HG02970 (cell line): ENCODE results near the gene PSMD2.

Source experiments
- ATAC-seq: cut with Tn5 transposase; IDR thresholded peaks from one replicate; pipeline ENCODE4 v1.9.1; 2021; ENCODE audit warnings: mild to moderate bottlenecking, moderate library complexity, moderate number of reproducible peaks; ENCODE audit not compliant: unreplicated experiment, low FRiP score

Gene PSMD2

DNA sequence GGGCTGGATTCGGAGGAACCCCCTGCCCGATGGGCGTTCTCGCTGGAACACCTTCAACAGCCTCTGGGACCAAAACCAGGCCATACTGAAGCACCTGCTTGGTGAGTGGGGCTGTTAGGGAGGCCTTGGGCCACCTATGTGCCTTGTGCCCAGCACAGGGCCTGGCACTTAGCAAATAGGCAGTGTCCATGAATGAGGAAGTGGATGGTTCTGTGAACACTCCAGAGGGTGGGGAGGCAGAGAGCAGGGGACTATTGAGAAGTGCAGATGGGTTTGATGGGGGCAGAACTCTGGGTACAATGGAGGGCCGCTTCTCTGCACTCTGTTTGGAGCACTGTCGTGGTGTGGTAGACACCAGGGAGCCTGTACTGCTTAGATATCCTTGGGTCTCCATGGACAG lies 21.7 kb upstream of the PSMD2 start:
- no peak for ATAC-seq

DNA sequence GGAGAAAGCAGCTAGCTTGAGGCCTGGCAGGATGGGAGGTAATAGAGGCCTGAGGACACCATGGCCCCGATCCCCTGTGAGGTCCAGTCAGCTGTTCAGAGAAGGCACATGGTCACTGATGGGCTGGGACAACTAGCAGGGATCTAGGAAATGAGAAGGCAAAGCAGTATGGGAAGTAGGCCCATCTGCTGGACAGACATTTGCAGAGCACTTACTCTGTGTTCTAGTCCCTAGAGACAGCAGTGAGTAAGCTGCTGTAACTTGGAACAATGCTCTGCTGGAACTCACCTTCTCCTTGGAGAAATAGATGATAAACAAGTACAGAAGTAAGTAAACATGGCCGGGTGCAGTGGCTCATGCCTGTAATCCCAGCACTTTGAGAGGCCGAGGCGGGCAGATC lies 16.1 kb upstream of the PSMD2 start:
- no peak for ATAC-seq

DNA sequence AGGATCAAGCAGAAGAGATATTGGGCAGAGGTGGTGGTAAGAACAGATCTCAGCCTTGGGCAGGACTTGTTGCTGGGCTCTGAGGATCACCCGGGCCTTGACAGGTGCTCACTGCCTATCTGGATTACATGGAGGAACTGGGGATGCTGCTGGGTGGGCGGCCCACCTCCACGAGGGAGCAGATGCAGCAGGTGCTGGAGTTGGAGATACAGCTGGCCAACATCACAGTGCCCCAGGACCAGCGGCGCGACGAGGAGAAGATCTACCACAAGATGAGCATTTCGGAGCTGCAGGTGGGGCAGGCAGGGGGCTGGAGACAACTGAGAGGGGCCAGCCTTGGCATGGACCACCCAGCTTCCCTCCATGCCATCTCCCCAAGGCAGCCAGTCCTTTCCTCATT lies 15.4 kb upstream of the PSMD2 start:
- ATAC-seq: no peak

DNA sequence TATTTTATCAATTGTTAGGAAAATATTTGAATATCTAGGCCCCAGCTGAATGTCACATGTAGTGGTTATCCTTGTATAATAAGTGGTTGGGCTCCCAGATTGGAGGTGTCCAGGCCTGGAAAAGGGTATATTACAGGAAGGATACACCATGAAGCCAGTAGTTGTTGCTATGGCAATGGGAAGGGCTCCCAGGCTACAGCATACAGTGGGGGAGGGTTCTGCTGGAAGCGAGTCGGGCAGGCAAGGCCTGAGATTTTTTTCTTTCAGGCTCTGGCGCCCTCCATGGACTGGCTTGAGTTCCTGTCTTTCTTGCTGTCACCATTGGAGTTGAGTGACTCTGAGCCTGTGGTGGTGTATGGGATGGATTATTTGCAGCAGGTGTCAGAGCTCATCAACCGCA lies 14.3 kb upstream of the PSMD2 start:
- no peak for ATAC-seq

DNA sequence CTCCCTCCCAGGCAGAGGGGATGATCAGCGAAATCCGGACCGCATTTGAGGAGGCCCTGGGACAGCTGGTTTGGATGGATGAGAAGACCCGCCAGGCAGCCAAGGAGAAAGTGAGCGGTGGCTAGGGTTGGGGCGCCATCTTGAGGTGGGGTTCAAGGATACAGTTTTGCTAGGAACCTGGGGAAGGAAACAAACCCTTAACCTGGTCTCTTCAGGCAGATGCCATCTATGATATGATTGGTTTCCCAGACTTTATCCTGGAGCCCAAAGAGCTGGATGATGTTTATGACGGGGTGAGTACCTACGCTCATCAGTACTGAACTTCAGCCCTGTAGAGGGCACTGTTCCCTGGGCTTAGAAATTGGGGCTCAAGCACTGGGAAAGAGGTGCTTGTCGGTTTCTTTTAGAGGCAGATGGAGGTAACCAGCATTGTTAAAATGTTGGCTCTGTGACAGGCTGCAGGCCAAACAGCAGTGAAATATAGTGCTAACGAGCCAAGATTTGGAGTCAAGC lies 9.6 kb upstream of the PSMD2 start:
- ATAC-seq: no peak

DNA sequence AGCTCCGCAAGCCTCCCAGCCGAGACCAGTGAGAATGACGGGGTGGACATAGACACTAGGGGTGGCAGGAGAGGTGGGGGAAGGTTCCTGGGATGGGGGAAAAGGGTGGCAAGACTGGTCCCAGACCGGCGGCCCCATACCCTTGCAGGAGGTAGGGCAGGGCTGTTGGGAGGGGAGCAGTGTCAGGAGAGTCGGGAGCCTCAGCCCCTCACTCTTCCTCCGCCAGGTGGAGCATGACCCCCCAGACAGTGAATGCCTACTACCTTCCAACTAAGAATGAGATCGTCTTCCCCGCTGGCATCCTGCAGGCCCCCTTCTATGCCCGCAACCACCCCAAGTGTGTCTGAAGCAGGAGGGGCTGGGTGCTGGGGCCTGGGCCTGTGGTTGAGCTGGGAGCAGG lies 8.7 kb upstream of the PSMD2 start:
- no peak for ATAC-seq

DNA sequence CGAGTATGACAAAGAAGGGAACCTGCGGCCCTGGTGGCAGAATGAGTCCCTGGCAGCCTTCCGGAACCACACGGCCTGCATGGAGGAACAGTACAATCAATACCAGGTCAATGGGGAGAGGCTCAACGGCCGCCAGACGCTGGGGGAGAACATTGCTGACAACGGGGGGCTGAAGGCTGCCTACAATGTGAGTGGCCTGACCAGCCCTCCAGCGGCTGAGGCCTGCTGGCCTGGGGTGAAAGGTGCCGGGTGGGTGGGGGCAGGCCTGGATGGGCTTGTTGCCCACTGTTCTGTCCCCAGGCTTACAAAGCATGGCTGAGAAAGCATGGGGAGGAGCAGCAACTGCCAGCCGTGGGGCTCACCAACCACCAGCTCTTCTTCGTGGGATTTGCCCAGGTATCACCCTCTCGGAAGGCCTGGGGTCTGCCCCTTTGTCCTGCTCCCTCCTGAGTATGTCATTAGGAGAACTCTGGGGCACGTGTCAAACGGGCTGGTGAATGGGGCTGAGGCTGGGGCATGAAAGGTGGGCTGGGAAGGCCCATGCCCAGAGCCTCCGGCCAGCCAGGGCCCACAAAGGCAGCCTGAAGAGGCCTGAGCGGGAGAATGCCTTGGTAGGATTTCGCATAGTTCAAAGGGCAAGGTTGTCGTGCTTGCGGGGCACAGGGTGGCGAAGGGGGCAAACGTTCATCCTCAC lies 7.8 kb upstream of the PSMD2 start:
- ATAC-seq: no peak

DNA sequence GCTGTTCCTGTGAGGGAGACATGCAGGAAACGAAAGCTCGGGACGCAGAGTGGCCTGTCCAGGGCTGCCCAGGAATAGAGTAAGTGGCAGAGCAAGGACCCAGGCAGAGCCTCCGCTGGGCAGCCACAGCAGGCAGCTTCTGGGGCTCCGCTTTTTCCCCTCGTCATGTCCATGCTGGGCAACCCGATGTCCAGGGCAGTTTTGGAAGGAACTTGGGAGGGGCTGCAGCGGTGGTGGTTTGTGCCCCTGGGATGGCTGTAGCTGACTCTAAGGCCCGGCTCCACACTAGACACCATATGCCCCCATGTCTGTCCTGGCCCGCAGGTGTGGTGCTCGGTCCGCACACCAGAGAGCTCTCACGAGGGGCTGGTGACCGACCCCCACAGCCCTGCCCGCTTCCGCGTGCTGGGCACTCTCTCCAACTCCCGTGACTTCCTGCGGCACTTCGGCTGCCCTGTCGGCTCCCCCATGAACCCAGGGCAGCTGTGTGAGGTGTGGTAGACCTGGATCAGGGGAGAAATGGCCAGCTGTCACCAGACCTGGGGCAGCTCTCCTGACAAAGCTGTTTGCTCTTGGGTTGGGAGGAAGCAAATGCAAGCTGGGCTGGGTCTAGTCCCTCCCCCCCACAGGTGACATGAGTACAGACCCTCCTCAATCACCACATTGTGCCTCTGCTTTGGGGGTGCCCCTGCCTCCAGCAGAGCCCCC lies 7.1 kb upstream of the PSMD2 start:
- ATAC-seq: no peak

DNA sequence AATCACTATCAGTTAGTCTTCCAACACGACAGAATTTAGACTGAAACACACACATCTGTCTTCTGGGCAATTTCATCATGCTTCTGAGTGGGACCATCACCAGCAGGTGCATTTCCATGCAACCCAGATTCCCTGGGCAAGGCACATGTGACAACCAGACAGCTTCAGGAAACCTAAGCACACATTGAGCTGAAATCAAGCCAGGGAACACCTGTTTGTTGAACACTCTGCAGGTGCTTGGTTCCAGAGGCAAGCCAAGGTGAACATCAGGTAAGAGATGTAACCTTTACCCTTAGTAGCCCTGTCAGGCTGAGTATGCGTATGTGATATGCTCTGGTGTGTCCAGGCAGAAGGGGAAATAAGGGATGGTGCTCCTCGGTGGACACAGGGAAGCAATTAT lies 3.3 kb upstream of the PSMD2 start:
- ATAC-seq: no peak

DNA sequence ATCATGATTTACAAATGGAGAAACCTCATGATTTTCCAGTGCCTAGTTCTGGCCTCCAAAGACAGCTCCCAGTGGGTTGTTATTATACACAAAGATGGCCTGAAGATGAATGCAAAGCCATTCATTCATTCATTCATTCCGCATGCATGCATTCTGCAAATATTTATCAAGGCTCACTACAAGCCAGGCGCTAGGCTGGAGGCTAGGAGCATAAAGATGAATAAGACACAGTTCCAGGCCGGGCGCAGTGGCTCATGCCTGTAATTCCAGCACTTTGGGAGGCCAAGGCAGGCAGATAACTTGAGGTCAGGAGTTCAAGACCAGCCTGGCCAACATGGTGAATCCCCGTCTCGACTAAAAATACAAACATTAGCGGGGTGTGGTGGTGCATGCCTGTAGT lies 2.4 kb upstream of the PSMD2 start:
- no peak for ATAC-seq

DNA sequence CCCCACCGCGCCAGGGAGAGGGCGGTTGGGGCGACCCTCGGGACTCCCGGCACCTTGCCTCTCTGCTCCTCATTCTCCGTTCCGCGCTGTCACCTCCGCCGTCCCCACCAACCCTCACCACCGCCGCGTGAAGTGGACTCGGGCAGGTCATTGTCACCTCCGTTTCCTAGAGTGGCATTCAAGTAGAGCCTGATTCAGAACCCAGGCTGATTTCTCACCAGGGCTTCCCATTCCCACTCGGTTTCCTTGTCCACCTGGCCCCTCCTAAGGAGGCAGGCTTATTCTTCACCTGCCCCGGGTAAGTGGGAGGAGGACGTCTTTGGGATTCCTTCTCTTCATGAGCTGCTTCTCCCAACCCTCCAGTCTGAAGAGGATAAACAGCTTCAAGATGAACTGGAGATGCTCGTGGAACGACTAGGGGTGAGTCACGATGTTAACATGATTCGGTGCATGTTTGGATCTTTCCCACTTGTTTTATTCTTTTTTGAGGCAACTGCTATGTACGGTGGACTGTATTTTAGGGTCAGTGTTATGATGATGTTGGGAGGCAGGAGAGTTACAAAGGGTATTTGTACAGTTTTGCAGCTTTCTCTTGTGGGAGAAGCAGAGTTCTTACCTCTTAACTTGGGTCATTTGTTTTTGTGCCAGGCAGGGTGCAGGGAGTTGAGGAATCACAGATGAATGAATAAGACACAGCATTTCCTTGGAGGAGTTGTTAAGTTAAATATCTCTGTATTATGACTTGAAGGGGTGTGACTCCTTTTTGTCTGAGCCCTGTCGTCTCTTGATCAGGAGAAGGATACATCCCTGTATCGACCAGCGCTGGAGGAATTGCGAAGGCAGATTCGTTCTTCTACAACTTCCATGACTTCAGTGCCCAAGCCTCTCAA lies 692 bp downstream of the PSMD2 start:
- no peak for ATAC-seq

DNA sequence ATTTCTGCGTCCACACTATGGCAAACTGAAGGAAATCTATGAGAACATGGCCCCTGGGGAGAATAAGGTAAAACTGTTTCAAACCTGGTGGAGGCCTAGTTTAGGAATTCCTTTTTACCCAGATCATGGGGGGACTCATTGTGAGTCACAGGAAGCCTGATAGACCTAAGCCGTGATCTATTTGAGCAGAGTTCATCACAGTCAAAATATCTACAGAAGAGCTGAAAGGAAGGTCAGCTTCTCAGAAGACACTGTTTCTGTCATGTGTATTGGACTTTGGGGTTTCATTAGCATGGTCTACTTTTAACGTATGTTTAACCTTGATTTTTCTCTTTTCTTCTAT lies 1.3 kb downstream of the PSMD2 start:
- no peak for ATAC-seq

DNA sequence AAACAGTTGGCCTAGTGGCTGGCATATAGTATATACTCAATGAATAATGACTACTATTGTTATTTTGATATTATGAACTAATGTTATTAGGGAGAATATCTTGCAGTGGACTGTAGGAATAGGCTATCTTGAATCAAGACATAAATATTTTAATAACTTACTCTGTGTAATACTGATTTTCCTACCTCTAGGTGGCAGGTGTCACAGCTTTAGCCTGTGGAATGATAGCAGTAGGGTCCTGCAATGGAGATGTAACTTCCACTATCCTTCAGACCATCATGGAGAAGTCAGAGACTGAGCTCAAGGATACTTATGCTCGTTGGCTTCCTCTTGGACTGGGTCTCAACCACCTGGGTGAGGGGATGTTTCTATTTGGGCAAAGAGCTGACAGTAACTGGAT lies 6.5 kb downstream of the PSMD2 start:
- no peak for ATAC-seq

DNA sequence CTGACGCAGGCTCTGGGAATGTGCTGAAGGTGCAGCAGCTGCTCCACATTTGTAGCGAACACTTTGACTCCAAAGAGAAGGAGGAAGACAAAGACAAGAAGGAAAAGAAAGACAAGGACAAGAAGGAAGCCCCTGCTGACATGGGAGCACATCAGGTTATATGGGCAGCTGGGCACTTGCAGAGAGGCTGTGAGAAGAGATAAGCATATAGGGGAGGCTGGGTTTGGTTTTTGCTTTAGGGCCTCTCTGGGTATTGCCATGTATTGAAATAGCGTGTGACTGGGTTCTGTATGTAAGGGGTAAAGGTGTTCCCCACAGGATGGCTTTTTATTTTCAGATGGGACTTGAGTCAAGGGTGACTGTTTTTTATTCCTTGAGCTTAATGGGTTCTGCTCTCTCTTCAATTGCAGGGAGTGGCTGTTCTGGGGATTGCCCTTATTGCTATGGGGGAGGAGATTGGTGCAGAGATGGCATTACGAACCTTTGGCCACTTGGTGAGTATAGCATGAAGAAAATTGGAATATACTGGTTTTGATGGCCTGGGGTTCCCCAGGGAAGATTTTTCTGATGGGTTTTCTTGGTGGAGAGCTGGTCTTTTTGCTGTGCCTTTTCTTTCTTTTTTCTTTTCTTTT lies 7.4 kb downstream of the PSMD2 start:
- ATAC-seq: no peak

DNA sequence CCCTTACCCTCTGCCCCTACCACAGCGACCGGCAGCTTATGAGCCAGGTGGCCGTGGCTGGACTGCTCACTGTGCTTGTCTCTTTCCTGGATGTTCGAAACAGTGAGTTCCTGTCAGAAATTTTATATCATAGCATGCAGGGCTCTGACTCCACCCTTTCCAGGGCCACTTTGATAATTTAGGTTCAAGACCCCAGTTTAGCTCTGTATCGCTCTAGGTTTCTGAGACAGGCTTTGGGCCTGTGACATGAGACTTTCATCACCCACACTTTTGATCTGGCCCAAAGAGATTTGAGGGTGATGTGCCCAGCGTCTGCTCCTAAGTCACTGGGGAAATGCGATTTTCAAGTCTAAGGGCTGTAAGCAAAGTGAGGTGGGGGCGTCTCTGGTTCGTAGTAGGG lies 8.9 kb downstream of the PSMD2 start:
- ATAC-seq: no peak

DNA sequence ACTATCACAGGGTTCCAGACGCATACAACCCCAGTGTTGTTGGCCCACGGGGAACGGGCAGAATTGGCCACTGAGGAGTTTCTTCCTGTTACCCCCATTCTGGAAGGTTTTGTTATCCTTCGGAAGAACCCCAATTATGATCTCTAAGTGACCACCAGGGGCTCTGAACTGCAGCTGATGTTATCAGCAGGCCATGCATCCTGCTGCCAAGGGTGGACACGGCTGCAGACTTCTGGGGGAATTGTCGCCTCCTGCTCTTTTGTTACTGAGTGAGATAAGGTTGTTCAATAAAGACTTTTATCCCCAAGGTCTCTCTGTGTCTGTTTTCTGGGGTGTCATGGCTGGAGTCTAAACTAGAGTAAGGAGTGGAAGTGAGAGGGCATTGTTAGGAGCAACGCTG lies 9.7 kb downstream of the PSMD2 start:
- ATAC-seq: no peak

DNA sequence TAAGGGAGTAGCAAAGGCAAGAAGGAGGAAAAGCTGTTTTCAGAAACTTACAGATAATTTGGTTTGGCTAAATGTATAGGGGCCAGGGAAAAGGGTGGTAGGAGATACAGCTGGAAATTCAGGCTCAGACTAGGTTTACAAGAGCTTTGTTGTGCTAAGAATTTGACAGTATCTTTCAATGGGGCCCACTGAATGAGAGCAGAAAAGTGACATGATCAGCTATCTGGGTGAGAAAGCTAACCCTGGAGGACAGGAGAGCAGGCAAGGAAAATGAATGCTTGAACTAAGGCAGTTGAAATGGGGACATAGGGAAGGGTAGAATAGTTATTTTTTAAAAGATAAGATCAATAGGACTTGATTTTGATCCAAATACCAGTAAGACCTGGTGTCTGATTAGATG lies 12.6 kb downstream of the PSMD2 start:
- no peak for ATAC-seq

DNA sequence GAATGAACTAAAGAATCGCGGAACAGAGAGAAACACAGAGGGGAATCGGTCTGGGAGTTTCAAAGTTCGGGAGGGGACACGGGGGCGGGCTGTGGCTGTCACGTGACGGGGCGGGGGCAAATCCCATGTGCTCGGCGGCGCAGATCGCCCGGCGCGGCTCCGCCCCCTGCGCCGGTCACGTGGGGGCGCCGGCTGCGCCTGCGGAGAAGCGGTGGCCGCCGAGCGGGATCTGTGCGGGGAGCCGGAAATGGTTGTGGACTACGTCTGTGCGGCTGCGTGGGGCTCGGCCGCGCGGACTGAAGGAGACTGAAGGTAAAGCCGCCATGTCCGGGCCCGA lies 15.3 kb downstream of the PSMD2 start, which contains the start of gene EIF4G1:
TSS of gene EIF4G1 (plus strand) at position 244 of the 337 bp plus-strand sequence. CDS start 1,191 bp downstream, outside the sequence.
- ATAC-seq: peak; percentile 82

DNA sequence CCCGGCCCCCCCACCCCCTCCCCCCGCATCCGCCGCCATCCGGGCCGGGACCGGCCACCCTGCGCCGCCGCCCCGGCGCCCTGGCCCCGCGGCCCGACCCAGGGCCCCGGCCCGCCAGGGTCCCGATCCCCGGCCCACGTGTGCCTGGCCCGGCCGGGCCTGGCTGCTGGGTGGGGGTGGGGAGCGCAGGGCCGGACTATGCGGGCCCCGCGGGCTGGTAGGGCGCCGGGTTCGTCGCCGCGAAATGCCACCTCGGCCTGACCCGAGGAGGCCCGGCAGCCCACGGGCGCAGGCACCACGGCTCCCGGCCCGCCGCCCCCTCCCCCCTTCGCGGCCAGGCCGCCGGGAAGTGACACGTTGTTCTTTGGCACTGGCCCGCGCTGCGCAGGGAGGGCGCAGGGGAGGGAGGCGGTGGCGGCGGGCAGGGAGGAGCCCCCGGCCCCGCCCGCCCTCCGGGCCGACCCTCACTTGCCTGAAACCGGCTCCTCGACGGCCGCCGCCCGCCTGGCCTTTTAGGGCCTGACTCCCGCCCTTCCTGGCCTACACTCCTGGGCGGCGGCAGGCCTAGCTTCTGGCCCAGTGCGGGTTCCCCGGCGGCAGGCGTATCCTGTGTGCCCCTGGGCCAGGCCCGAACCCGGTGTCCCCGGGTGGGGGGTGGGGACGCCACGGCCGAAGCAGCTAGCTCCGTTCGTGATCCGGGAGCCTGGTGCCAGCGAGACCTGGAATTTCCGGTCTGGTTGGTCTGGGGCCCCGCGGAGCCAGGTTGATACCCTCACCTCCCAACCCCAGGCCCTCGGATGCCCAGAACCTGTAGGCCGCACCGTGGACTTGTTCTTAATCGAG lies 15.9 kb downstream of the PSMD2 start:
- ATAC-seq: peak; percentile 37

DNA sequence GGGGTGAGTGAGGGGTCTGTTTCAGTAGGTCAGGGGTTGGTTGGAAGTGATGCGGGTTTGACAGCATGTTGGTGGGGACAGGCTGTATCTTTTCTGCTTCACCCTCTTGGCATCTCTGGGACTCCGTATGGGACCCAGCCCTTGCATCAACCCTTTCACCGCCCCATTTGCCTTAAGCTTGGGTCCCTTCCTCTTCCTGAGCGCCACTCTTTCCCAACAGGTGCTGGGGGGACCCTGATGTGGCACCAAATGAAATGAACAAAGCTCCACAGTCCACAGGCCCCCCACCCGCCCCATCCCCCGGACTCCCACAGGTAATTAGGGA lies 16.5 kb downstream of the PSMD2 start:
- ATAC-seq: no peak
